GM18951 (cell line): ENCODE results near the gene FAM107A.

Experiments
- POLR2A ChIP-seq: IDR thresholded peaks from 4 replicates; pipeline ENCODE4 v1.6.1; 2011; ENCODE audit warnings: mild to moderate bottlenecking; ENCODE audit not compliant: insufficient read length, insufficient read depth; ENCODE audit errors: extremely low read depth
- in situ Hi-C: fragments of 300-500 bp; cut with MboI; formaldehyde crosslinking; loops from one replicate; pipeline ENCODE4 v1.12.0; 2022; ENCODE audit warnings: low sequenced_read_pairs, mixed read lengths, inconsistent platforms; ENCODE audit not compliant: unreplicated experiment

The FAM107A gene

GRCh38 chr3:58569287-58570001 lies 7.7 kb downstream of the FAM107A start:
- in situ Hi-C loops: no loop called here

GRCh38 chr3:58568572-58569286 lies 8.5 kb downstream of the FAM107A start:
- no peak for TF ChIP-seq POLR2A
- in situ Hi-C loops: no loop called here

More at GRCh38 chr3:58569287-58570001, 7.7 kb downstream of the FAM107A start:
- TF ChIP-seq POLR2A: no peak

DNA sequence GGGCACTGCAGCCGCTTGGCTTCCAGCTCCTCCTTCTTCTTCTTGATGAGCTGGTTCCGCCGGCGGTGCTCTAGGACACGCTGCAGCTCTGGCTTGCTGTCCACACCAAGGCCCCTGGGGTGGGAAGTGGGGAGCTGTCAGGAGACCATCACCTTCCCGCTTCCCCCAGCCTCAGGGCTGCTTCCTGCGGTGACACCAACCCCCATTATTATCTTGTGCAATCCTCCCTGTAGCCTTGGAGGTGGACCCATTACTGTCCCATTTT lies 10.0 kb downstream of the FAM107A start:
- in situ Hi-C loops: no loop called here
- TF ChIP-seq POLR2A: no peak

DNA sequence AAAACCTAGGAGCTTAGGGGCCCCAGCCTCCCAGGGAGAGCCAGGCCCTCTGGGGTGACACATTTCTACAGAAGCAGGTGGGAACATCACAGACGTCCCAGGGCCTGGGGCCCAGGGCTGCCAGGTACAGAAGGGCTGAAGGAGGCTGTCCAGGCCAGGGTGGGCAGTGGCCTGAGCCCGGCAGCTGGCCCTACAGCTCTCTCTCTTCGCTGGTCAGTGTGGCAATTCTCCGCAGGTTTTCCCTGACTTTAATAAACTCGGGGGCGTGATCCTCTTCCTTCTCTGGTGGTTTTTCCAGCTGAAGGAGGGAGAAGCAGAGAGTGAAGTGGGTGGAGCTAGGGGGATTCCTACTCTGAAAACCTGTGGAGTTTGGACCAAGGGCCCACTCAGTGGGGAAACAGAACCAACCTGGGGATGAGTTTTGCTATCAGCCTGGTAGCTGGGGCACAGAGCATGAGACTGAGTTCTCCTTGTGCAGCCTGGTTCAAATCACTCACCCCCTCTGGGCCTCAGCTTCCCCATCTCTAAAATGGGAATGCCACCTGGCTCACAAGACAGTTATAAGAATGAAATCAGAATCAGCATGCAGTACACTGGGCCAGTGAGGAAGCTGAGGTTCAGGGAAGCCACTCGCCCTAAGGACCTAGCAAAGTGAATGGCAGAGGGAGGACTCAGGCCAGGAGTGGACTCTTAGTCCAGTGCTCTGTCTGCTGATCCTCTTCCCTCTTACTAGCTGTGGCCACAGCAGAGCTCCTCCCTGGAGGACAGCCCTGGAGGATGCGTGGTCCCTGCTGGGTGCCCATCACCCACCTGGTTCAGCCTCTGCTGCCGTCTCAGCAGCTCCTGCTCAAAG lies 10.6 kb downstream of the FAM107A start:
- in situ Hi-C loops: no loop called here
- no peak for TF ChIP-seq POLR2A

DNA sequence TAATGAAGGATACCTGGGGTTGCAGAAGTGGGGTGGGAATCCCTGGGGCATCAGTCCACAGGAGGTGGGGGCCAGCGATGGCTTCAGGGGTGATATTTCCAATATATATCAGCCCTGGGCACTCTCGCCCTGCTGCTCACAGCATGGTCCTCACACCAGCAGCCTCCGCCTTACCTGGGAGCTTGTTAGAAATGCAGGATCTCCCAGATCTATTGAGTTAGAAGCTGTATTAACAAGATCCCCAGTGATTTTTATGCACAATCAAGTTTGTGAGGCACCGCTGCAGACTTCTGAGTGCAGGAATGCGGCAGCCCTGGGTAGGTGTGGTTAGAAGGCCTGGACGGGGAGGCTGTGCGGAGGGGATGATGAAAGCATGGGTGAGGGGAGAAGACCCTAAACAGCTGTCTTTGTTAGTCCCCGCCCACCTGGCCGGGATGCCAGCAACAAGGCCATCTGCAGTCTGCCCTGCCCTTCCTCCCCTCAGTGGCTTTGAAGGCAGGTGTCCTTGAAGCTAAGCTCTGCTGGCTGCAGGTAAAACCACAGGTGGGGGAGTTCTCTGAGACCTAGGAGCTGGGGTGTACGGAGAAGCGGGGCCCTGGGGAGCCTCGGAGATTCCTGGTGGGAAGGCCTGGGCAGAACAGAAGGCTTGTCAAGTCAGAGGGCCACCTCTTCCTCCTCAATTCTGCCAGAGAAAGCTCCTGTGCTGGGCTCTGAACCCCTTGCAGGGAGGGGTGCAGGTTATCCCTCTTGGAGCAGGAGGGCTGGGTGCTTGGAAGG lies 11.4 kb downstream of the FAM107A start:
- no peak for TF ChIP-seq POLR2A
- in situ Hi-C loops: no loop called here

- in situ Hi-C loops: no loop called here
Observed at GRCh38 chr3:58564456-58565160, 12.6 kb downstream of the FAM107A start.

DNA sequence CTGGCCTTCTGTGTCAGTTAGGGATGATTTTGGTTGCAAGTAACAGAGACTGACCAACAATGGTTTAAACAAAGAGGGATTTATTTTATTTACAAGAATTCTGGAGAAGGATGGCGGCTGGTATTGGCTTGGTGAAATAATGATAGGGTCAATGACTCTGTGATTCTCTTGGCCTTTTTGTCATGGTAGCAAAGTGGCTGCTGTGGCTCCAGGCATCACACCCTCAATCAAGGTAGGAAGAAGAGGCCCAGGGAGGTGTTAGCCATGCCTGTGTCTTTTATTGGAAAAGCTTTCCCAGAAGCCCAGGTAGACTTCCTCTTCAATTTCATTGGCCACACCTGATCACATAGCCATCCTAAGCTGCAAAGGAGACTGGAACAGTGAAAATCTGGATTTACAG lies 13.1 kb downstream of the FAM107A start:
- no peak for TF ChIP-seq POLR2A
- in situ Hi-C loops: no loop called here

More at GRCh38 chr3:58564456-58565160, 12.6 kb downstream of the FAM107A start:
- TF ChIP-seq POLR2A: no peak

- no peak for TF ChIP-seq POLR2A
- in situ Hi-C loops: no loop called here
Observed at GRCh38 chr3:58563386-58564035, 13.7 kb downstream of the FAM107A start.

GRCh38 chr3:58562498-58562897 lies 14.7 kb downstream of the FAM107A start:
- in situ Hi-C loops: no loop called here
- TF ChIP-seq POLR2A: no peak

GRCh38 chr3:58560771-58561311 lies 16.4 kb downstream of the FAM107A start:
- in situ Hi-C loops: no loop called here
- TF ChIP-seq POLR2A: no peak

DNA sequence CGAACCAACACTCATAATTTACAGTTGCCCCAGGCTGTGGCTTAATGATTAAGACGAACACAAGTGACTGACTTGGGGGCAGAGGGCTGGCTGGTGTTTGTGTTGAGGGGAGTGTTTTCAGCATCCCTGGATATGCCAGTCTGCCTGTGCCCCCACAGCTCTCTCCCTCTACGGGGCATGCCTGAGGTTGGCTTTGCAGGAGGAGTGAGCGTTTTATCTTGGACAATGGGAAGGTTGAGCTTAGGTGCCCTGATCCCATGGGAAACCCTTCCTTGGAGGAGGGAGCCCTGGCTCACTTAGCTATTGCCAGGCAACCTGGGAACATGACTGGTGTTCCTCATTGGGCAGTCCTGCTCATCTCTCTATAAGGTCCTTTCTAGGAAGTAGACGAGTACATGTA lies 17.6 kb downstream of the FAM107A start:
- in situ Hi-C loops: no loop called here

GRCh38 chr3:58557491-58557890 lies 19.7 kb downstream of the FAM107A start:
- no peak for TF ChIP-seq POLR2A
- in situ Hi-C loops: no loop called here

More for the DNA sequence above, 17.6 kb downstream of the FAM107A start:
- TF ChIP-seq POLR2A: no peak
